ENCODE data around the gene ST6GALNAC3.
"Not testable (repeated sequence)": the region's sequence is repeated elsewhere in the genome, so short reads cannot be mapped to it uniquely, and the experiment has no call there.

ST6GALNAC3 gene

GRCh38 chr1:76291191-76291590 lies 216.6 kb downstream of the ST6GALNAC3 start:
- DNase-seq = no peak

DNA sequence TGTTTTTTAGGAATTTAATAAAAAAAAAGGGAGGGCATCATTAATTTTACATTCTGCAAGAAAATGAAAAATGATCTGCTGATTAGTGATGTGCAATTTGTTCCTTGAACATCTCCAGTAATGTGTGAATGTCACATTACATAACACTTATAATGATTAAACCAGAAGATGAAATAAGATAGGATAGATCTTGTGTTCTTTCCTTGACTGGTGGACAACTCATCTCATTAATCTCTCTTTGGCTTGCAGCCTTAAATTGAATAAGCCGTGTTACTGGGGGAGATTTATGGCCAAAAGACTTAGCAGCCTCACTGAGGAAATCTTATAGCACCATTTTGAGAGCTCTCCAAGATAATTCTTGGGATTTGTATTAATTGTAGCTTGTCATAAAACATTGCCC lies 217.2 kb downstream of the ST6GALNAC3 start:
- DNase-seq = no peak

DNA sequence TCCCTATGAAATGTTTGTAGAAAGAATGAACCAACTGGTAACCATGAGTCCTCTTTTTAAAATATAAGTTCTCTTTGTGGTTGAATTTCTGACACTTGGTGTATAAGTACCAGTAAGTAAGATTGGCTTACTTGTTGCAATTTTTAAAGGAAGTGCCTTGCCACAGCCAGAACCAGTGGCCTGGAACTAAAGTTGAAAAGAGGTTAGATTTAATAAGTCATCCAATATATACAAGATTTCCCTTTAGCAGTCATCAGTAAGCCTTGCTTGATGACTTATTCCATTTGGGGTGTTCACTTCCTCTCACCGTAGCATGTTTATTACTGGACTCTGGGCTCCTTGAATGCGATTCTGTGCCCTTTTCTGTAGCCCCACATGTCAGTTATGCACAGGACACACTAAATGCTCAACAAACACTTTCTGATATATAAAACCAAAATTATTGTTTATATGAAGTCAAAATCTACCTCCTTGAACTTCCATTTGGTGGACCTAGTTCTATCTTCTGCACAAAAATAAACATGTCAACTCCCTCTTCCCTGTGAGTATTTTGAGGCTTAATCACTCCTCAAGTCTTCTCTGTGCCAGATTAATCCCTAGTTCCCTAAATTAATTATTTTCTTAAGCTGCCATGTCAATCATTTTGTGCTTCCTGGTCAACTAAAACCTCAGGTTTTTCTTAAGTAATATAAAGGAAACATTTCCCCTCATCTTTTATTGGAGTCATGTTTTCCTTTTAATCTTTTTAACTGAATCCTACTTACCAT lies 218.1 kb downstream of the ST6GALNAC3 start:
- DNase-seq = no peak

DNA sequence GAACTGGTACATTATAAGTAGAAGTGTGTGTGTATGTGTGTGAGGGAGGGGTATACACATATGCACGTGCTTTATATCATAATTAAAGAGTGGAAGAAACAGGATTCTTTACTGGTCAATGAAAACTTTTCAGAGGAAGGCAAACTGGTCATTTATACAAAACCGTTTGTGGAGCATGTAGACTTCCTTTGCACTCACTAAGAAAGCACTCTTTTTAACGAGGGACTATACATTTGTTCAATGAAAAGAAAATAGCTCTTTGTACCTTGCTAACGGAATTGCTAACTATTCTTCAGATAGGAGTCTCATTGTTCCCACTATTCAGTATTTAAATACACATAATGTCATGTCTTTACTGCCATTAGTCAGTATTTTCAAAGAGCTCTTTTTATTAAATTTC lies 219.3 kb downstream of the ST6GALNAC3 start:
- no peak for DNase-seq

GRCh38 chr1:76294482-76295194 lies 220.1 kb downstream of the ST6GALNAC3 start:
- no peak for DNase-seq

DNA sequence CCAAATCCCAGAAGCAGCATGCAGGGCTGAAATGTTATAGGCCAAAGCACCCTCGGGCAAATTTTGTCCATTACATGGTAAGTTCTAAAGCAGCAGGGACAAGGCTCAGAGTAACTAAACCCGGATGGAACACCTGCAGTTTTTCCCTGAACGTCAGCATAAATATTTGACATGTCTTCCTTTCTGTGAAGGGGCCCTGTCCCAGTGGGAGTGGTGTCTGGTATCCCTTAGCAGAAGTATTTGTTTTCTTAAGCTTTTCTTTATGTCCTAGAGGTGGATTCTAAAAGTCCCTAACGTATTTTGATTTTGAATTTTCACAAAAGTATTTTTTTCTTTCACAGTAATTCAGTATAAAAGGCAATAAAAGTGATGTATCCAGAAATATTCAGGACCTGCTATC lies 223.9 kb downstream of the ST6GALNAC3 start:
- no peak for DNase-seq

- DNase-seq = no peak
Observed at GRCh38 chr1:76299036-76299435, 224.5 kb downstream of the ST6GALNAC3 start.

GRCh38 chr1:76300556-76300955 lies 226.0 kb downstream of the ST6GALNAC3 start:
- DNase-seq = no peak

DNA sequence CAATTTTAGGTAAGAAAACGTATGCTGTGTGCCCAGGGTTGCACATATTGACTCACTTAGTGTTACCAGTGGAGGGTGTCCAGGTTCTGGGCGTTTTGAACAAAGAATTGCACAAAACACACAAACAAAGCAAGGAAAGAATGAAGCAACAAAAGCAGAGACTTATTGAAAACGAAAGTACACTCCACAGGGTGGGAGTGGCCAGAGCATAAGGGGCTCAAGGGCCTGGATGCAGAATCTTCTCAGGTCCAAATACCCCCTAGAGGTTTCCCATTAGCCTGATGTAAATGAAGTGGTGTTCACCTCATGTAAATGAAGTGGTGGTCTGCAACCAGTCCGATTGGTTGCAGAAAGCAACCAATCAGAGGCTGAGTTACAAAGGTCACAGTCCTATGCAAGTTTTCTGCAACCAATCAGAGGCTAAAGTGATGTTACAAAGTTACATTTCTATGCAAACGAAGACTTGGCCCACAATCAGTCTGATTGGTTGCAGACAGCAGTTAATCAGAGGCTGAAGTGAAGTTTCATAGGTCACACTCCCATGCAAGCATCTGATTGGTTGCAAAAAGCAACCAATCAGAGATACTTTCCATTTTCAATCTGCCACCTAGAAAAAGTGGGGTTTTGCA lies 228.3 kb downstream of the ST6GALNAC3 start:
- no peak for DNase-seq

- no peak for DNase-seq
Observed at GRCh38 chr1:76303340-76303717, 228.8 kb downstream of the ST6GALNAC3 start.

DNA sequence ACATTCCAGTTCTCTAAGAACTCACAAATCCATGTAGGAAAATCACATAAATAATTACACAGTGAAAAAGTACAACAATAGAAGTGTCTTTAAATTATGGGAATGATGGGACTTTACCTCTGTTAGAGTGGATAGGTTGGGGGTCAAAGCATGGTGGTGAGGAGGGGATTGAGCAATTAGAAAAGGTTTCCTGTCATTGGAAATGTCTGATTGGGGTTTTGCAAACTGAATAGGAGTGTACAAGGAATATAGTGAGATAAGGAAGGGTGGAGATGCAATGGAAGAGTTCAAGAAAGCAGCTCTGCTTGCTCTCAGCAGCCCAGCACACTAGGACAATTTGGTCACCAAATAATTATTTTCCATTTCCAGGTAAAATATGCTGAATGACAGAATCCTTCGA lies 238.8 kb downstream of the ST6GALNAC3 start:
- no peak for DNase-seq

DNA sequence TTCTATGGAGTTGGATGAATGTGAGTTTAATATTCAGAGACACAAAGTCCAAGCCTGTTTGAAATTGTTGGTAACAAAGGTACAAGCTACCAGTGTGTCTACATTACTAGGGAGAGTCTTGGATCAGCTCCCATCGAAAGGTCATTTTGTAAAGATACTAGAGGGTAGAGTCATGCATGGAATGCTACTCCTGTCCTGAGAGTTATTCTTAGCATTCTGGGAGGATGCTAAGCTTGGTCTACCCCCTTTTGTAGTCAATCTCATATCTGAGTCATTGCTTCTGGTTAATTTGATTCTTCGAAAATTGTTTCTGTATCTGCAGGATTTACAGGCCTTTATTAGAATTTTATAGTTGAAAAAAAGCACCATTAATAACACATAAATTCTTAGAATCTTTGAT lies 240.2 kb downstream of the ST6GALNAC3 start:
- DNase-seq = no peak

GRCh38 chr1:76317299-76317900 lies 242.9 kb downstream of the ST6GALNAC3 start:
- DNase-seq = no peak

- peak; percentile 52 to 76 (median 64) for DNase-seq
Observed at GRCh38 chr1:76330991-76331603, 256.6 kb downstream of the ST6GALNAC3 start.

- no peak for DNase-seq
Observed at GRCh38 chr1:76335882-76336281, 261.3 kb downstream of the ST6GALNAC3 start.

GRCh38 chr1:76336931-76337371 lies 262.4 kb downstream of the ST6GALNAC3 start:
- DNase-seq = no peak

DNA sequence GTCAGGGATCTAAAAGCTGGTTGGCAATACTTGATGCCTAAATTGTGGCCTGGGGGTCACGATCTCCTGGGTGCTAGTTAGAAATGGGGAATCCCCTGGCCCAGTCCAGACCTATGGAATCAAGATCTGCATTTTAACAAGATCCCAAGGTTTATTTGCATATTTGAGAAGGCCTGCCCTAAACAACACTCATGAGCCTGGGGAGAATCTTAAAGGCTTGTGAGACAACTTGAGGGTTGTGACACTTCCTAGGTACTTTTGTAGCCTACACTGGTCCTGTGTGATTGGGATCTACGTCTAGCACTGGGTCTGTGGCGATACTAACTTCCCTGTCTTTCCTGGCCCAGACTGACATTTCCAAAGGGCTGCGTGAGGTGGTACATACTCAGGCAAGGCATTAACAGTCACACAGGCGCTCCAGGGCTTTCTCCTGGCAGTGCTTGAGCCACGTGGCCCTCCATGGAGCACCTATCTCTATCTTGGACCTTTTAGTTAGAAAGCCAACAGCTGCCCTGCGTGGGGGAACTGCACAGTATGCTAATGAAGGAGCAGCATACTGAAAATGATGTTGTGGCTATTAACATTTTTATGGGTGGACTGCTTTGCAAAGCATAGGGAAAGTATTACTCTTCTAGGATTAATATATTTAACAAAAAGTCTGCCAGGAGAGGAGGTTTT lies 263.1 kb downstream of the ST6GALNAC3 start:
- no peak for DNase-seq

DNA sequence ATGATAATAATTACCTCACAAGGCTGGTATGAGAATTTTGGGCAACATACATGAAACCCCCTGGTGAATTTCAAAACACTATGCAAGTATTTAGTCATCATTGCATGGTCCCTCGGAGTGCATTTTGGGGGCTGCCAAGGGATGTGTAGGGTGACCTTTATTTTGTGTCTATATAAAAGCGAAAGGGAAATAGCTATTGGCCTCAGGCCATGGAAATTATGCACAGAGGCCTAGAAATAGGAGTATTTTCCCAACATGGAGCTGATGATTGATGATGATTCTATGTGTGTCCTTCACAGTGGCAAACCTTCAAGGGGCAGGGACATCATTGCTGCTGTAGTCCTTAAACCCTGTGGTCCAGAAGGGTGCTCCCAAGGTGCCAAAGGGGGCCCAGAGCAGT lies 265.5 kb downstream of the ST6GALNAC3 start:
- no peak for DNase-seq

DNA sequence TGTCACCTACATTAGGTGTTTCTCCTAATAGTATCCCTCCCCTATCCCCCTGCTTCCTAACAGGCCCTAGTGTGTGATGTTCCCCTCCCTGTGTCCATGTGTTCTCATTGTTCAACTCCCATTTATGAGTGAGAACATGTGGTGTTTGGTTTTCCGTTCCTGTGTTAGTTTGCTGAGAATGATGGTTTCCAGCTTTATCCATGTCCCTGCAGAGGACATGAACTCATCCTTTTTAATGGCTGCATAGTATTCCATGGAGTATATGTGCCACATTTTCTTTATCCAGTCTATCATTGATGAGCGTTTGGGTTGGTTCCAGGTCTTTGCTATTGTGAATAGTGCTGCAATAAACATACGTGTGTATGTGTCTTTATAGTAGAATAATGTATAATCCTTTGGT lies 267.3 kb downstream of the ST6GALNAC3 start:
- DNase-seq = not testable (repeated sequence)

GRCh38 chr1:76343356-76343755 lies 268.8 kb downstream of the ST6GALNAC3 start:
- DNase-seq = no peak

GRCh38 chr1:76351655-76352054 lies 277.1 kb downstream of the ST6GALNAC3 start:
- no peak for DNase-seq

GRCh38 chr1:76352741-76353435 lies 278.3 kb downstream of the ST6GALNAC3 start:
- no peak for DNase-seq
